Hair follicle dermal papilla cell (primary cell): ENCODE data around the gene IFTAP. TPM values are rescaled to one million over a fixed set of nuclear protein-coding genes. Genes with fewer than 3 reads are reported as not detected.

Experiments used
- total RNA-seq: library from RNA; depleted of rRNA; stranded (reverse); fragments of >200 nt; gene quantifications from 2 replicates; pipeline ENCODE4 v1.2.3, GENCODE V29; 2012

The IFTAP gene
- 13.0 and 20.3 TPM in 2 replicates for total RNA-seq

DNA sequence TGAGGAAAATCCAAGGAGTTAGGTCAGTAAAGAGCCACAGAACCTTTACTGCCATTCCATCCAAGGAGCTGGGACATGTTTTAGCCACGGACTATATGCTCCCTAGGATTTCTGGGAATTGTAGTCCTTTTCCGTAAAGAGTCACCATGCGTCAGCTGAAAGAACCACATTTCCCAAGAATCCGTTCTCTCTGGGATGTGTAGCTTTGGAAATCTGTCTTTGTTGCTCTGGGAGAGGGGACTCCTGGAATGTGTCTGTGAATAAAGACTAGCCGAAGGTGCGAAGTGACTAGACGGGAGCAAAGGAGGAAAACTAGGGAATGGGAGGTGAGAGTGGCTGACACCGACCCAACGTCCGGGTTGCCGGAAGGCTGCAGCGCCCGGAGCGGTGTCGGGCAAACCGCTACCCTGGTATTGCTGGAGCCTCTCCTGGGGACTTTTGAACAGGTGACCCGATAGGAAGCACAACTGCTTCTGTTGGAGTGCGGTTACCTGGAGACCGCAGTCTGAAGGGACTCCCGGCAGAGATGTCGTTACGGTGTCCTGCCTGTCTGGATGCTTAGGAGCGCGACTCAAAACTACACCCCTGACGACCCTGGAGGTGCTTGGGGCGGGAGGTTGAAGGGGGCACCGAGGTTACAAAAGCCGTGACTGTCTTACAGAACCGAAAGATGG is at the start of gene IFTAP:
Gene IFTAP (plus strand): TSS at position 187 of the 674 bp plus-strand sequence. CDS start 15,602 bp downstream, outside the sequence.

DNA sequence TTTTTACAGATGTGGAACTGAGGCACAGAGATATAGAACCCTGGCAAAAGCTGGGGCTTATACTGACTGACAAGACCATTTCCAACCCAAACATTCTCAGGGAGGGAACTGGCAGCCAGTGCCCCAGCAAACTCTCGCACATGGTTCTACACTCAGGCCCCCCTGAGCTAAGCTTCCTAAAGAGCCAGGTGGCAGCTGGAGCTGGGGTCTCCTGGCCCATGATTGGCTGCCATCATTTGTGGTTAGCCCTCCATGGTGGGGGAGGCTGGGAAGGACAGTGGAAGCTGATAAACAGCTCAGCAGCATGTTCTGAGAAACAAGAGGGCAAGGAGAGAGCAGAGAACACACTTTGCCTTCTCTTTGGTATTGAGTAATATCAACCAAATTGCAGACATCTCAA is 26.6 kb upstream of the IFTAP start, which contains the start of gene RAG1:
Gene RAG1 (plus strand): TSS at position 314 of the 400 bp plus-strand sequence. CDS start 5,298 bp downstream, outside the sequence.

GRCh38 chr11:36598051-36598450 is 3.7 kb downstream of the IFTAP start, which contains the start of gene RAG2:
TSS of gene RAG2 (minus strand) at chr11:36598236. CDS start at chr11:36594168, 4,068 bp downstream.

Other genes starting within 250 kb of the IFTAP start
- gene TRAF6, start 84.2 kb upstream of the IFTAP start, total RNA-seq = 14.8 and 17.4 TPM in 2 replicates
- gene RAG1, start 26.5 kb upstream of the IFTAP start, total RNA-seq = 0.85 and 0.97 TPM in 2 replicates
- gene RAG2, start 3.7 kb downstream of the IFTAP start, total RNA-seq = not detected in 2 replicates